Measurements from ENCODE around the gene ISLR2.

- no peak for TF ChIP-seq CTCF (tag by site-specific recombination; IDR thresholded peaks at IDR 0.05)
- no peak for TF ChIP-seq ZNF621 (tag by site-specific recombination; IDR thresholded peaks at IDR 0.05)
- no peak for TF ChIP-seq ZFHX2 (tag by site-specific recombination; conservative IDR thresholded peaks at IDR 0.05)
- TF ChIP-seq ZNF155 (tag by site-specific recombination; IDR thresholded peaks at IDR 0.05): no peak
- no peak; the same call in 1 of the 2 replicates for TF ChIP-seq ZSCAN5A (tag by site-specific recombination; IDR thresholded peaks at IDR 0.05)
Observed at GRCh38 chr15:74130155-74130848, at the start of gene ISLR2.

Data from HEK293 (cell line).